Upper lobe of left lung (tissue), 4 donors: ENCODE data around the gene PTGR3.

Experiments used
- POLR2A ChIP-seq, 4 donors: fragments of 450-650 bp; IDR thresholded peaks; one replicate each; pipeline ENCODE4 v1.5.1; 2016 to 2017; ENCODE audit warnings: antibody characterized with exemption in 4 of 4, mild to moderate bottlenecking in 2 of 4
- POLR2AphosphoS5 ChIP-seq, 2 donors: sonication (generic); formaldehyde crosslinking; IDR thresholded peaks; one replicate each; pipeline ENCODE4 v1.5.1; 2017; ENCODE audit warnings: antibody characterized with exemption in 2 of 2
- TF ChIP-seq, protein P1 (sequence below), 6 experiments: fragments of 450-650 bp in 4 of 6; fragments of 200-600 bp in 2 of 6; sonication (generic) in 2 of 6; IDR thresholded peaks; one replicate each; pipeline ENCODE4 v1.5.1; 2016 to 2019; ENCODE audit warnings: antibody characterized with exemption in 6 of 6

DNA sequence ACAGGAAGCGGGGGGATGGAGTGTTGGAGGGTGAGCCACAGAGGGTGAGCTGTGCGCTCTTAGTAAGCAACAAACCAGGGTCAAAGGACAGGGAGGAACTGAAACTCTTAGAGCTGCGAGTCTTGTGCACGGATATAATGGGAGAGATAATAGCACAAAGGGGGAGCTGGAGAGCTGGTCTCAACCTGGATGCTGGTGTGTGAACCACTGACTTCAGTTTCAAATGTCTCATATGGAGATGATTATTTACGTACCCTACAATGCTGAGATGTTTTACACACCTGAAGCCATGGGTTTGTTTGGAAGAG, 35.9 kb downstream of the PTGR3 start:
- TF ChIP-seq, protein P1, sequence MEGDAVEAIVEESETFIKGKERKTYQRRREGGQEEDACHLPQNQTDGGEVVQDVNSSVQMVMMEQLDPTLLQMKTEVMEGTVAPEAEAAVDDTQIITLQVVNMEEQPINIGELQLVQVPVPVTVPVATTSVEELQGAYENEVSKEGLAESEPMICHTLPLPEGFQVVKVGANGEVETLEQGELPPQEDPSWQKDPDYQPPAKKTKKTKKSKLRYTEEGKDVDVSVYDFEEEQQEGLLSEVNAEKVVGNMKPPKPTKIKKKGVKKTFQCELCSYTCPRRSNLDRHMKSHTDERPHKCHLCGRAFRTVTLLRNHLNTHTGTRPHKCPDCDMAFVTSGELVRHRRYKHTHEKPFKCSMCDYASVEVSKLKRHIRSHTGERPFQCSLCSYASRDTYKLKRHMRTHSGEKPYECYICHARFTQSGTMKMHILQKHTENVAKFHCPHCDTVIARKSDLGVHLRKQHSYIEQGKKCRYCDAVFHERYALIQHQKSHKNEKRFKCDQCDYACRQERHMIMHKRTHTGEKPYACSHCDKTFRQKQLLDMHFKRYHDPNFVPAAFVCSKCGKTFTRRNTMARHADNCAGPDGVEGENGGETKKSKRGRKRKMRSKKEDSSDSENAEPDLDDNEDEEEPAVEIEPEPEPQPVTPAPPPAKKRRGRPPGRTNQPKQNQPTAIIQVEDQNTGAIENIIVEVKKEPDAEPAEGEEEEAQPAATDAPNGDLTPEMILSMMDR (IDR thresholded peaks at IDR 0.05), result no peak
- no peak for TF ChIP-seq POLR2A (IDR thresholded peaks at IDR 0.05)
- no peak for TF ChIP-seq POLR2AphosphoS5 (IDR thresholded peaks at IDR 0.05)
